MM.1S (cell line): ENCODE results near the gene PLIN1.

Experiments
- EZH2 ChIP-seq: fragments of 300-600 bp; sonication (generic); optimal IDR thresholded peaks from 2 replicates; pipeline ENCODE3; 2017; ENCODE audit warnings: low read depth, mild to moderate bottlenecking, antibody characterized with exemption, low read length, mixed read lengths
- EZH2phosphoT487 ChIP-seq: fragments of 300-600 bp; sonication (generic); IDR thresholded peaks from 2 replicates; pipeline ENCODE4 v1.6.1; 2018; ENCODE audit warnings: antibody characterized with exemption, low read length
- TF ChIP-seq, protein P1 (sequence below): fragments of 300-600 bp; sonication (generic); IDR thresholded peaks from 2 replicates; pipeline ENCODE4 v1.5.1; 2016; ENCODE audit warnings: antibody characterized with exemption, low read length, mixed read lengths

DNA sequence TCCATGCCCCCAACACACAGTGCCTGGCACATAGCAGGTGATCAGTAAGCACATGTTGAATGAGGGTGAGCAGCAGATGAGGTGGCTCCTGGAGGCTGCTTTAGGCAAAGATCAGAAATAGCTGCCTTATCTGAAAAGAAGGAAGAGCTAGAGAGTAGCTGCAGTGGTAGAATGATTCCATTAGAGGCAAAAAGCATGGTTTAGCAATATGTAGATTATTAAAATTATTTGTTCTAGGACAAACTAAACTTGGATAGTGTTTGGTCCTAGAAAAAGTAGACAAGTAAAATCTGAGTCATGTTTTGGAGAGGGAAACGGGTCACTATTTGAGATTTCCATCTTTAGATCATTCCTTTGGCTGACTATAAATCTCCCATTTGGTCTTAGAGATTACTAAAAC lies 56.0 kb downstream of the PLIN1 start:
- TF ChIP-seq, protein P1, sequence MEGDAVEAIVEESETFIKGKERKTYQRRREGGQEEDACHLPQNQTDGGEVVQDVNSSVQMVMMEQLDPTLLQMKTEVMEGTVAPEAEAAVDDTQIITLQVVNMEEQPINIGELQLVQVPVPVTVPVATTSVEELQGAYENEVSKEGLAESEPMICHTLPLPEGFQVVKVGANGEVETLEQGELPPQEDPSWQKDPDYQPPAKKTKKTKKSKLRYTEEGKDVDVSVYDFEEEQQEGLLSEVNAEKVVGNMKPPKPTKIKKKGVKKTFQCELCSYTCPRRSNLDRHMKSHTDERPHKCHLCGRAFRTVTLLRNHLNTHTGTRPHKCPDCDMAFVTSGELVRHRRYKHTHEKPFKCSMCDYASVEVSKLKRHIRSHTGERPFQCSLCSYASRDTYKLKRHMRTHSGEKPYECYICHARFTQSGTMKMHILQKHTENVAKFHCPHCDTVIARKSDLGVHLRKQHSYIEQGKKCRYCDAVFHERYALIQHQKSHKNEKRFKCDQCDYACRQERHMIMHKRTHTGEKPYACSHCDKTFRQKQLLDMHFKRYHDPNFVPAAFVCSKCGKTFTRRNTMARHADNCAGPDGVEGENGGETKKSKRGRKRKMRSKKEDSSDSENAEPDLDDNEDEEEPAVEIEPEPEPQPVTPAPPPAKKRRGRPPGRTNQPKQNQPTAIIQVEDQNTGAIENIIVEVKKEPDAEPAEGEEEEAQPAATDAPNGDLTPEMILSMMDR: no peak
- TF ChIP-seq EZH2 (no peak), EZH2phosphoT487 (no peak)
